ELF-1 (cell line): ENCODE measurements around the gene ANO6.
A peak's percentile ranks its signal among the peaks of the same experiment; 100 is the strongest.
"Not testable (repeated sequence)": the region's sequence is repeated elsewhere in the genome, so short reads cannot be mapped to it uniquely, and the experiment has no call there.

Experiments
- DNase-seq: peaks from one replicate; pipeline ENCODE4 v3.0.0-alpha.2; 2016; ENCODE audit warnings: low read depth, low spot score

ANO6 gene

DNA sequence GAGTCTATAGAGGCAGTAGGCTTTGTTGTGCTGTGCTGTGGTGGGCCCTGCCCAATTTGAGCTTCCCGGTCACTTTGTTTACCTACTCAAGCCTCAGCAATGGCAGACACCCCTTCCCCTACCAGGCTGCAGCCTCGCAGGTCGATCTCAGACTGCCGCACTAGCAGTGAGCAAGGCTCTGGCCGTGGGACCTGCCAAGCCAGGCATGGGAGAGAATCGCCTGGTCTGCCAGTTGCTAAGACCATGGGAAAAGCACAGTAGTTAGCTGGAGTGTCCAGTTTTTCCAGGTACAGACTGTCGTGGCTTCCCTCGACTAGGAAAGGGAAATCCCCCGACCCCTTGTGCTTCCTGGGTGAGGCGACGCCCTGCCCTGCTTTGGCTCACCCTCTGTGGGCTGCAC is 26.3 kb downstream of the ANO6 start:
- no peak for DNase-seq

DNA sequence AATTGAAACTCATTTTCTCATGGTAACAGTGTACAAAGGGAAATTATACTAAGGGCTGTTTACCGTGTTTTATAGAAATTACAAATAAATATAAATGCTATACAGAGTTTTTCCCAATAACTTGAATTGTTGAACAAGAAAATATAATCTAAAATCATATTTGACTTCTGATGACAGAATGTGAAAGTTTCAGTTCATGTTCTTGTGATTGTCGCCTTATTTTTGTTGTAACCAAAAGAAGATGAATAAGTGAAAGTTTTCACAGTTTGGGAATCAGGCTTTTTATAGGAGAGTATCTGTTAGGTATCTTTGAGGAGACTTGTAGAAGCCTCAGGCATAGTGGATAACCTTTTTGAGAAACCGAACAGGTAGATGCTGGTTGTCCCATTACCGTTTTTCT is 28.1 kb downstream of the ANO6 start:
- DNase-seq, result no peak

DNA sequence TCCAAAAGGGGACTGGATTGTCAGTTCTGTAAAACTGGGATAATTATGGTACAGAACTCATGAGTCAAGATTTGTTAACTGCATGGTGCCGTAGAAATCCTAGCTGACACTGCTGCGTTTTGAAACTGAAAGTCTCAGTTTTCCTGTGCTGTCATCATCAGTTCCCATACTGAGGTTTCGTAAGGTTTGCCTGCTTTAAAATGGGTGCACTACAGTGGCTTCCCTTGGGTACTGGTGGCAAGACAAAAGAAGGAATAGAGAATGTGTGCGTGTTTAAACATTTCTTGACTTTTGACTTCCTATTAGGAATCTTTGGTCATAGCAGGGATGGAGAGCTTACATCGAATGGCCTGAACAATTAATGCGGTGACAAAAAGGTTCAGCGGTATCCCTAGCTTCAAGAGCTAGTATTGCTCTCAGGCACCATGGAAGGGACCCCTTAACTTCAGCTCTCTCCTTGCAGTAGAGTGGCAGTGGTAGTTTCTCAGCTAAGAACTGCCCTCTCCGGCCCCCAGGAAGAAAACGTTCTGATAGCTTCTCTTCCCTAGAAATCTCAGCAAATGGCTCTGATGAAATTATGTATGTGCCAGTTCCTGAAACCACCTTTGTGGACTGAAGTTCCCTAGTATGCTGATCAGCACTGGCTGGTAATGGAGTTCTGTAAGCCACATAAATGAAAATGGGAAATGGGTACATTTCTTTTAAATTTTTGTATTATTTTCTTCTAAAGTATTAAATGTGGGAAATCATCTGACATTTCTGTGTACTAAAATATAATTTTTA is 28.9 kb downstream of the ANO6 start:
- no peak for DNase-seq

DNA sequence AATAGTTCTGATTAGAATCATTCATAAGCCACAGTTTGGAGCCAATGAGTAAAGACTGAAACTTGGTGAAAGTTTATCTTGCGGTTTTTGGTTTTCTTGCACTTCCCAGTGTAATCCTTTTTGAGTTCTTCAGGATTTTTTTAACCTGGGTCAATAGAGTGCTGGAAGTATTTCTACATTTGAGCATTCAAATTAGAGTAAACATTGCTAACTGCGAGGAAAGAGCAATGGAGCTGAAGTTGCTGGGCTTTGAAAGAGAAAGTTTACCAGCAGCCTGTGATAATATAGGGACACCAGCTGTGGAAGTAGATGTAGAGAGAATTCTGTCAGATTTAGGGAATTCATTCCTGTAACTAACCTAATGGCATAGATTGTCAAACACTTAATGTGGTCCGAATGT is 30.3 kb downstream of the ANO6 start:
- no peak for DNase-seq

DNA sequence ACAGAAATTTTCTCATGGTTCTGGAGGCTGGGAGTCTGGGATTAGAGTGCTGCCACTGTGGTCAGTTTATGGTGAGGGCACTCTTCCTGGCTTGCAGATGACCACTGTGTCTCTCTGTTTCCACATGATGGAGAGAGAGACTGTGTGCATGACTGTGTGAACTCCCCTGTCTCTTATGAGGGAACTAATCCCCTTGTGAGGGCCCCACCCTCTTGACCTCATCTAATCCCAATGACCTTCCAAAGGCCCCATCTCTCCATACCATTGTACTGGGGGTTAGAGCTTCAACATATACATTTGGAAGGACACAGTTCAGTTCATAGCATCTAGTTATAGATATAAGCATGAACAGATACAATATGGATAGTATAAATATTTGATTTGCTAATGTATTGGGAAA is 31.7 kb downstream of the ANO6 start:
- DNase-seq, result no peak

DNA sequence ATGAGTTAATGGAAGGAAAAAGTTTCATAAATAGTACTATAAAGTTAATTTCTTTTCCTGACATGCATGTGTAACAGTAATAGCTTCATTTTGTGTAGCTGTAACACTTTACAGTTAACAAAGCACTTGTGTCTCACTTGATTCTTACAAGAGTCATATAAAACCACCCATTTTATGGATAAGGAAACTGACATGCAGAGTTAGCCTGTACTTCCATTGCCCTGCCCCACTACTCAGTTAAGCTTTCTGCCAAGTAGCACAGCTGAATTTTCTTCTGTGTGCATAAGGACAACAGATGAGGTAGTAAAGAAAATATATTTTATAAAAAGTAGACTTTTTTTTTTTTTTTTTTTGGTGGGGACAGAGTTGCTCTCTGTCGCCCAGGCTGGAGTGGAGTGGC is 32.2 kb downstream of the ANO6 start:
- no peak for DNase-seq

DNA sequence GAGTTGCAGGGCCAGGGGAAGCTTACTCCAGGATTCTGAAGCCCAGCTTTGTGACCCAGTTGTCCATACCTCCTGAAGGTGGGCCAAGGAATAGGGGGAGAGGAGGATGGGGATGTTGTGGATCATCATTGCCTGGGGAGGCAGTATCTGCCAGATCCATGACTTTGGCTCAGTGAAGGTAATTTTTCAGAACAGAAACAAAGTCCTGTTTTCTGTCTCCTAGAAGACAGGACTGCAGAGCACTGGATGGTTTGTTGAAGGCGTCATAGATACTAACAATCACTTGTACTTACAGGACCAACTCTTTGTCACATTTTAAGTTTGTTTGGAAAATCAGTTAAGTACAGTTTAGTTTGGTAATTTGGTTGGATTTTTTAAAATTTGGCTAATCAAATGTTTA is 38.4 kb downstream of the ANO6 start:
- DNase-seq, result no peak

DNA sequence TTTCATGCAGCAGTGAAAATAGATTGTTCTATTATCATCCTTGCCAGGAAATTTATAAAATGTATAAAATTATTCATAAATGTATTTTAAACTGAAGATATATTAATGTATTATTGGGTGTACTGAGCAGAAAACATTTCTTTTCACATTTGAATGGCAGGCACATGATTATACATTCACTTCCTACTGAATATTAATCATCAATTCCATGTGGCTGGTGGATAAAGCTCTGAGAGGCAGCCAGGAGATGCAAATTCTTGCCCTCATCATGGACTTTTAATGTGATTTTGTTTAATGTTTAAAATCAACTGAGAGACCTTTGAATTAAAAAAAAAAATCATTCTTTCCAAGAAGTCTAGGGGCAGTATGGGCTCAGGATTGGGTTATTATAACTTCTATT is 40.8 kb downstream of the ANO6 start:
- no peak for DNase-seq

DNA sequence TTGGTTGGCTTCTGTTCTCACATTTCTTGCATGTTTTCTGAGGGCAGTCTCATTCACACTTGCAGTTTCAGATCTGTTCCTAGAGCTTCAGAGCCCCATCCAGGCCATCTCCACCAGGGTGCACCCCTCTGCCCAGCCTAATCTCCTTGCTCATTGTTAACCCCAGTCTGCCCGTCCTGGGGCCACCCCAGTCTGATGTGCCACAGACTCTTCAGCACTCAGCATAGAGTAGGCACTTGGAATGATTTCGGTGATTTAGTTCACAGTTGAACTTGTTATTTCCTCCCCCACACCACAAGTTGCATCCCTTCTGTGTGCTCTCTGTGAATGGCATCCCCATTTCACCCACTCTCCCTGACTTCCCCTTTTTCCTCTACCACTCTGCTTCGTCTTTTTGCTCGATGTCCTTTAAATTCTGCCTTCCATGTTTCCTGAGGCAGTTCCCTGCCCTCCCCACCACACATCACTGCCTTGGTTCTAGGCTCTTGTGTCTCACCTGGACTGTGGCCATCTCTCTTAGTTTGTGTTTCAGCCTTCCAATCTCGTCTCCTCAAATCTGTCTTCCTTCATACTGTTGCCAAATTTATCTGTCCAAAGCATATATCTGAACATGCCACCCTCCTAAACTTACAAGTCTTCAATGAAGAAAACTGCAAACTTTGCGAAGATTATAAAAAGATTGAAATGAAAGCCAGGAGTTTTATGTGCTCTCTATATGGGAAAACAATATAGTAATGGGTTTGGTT is 41.5 kb downstream of the ANO6 start:
- DNase-seq, result no peak

DNA sequence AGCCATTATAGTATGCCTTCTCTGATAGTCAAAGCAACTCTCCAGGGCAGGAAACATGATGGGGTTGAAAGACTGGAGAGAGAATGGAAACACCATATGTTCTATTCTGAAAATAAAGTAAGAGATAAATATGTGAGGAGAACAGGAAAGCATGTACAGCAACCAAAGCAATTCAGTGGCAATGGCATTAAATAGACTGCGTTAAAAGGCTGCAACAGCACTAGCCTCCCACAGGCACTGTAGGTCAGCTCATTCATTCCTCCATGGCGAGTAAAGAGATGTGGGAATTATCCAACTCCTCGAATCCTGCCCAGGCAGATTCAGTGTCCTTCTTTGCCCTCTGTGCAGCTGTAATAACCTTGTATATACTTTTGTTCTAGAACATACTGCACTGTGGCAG is 43.8 kb downstream of the ANO6 start:
- no peak for DNase-seq

DNA sequence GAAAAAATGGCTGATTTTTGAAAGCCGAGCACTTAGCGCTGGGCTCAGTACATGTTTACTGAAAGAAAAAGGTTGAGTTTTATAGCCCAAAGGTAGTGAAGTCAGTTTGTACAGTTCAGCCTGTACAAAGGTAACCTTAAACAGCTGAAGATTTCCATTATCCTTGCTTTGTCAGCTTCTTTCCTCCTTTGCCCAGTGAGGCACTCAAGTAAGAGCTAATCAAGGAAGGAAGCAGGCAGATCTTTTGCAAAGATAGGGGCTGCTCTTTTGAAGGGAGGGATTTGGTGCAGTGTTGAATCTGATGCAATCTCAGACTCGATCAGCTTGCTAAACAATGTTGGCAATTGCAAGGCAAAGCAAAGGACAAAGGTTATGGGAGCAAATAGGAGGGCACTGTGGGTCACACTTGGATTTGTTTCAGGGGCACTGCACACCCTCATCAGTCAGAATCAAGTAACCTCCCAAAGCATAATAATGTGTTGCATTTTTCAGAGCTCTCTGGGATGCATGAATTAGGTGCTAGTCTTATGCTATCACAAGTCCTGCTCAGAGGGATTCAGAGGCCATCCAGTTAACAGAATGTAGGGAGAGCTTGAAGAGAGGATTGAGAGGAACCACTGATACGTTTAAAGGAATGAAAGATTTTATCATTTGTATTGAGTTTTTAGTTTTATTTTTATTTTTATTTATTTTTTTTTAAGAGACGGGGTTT is 44.4 kb downstream of the ANO6 start:
- DNase-seq, result peak; percentile 68

DNA sequence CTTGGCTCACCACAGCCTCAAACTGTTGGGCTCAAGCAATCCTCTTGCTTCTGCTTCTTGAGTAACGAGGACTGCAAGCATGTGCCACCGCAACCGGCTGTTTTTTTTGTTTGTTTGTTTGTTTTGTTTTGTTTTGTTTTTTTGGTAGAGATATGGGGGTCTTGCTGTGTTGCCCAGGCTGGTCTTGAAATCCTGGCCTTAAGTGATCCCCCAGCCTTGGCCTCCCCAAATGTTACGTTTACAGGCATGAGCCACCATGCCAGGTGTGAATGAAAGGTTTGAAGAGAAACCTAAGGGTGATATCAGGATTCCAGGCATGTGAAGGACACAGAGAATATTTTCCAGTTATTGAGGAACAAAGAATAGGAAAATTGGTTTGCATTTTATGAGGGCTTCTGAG is 45.0 kb downstream of the ANO6 start:
- DNase-seq, result no peak

DNA sequence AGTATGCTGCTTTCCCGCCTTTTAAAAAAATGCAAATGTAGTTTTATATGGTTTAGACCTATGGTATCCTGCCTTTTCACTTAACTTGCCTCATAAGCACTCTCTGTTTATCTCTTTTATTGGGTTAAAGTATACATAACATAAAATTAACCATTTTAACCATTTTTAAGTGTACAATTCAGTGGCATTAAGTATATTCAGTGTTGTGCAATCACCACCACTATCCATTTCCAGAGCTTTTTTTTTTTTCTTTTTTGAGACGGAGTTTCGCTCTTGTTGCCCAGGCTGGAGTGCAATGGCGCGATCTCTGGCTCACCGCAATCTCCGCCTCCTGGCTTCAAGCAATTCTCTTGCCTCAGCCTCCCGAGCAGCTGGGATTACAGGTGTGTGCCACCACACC is 46.3 kb downstream of the ANO6 start:
- DNase-seq, result not testable (repeated sequence)

DNA sequence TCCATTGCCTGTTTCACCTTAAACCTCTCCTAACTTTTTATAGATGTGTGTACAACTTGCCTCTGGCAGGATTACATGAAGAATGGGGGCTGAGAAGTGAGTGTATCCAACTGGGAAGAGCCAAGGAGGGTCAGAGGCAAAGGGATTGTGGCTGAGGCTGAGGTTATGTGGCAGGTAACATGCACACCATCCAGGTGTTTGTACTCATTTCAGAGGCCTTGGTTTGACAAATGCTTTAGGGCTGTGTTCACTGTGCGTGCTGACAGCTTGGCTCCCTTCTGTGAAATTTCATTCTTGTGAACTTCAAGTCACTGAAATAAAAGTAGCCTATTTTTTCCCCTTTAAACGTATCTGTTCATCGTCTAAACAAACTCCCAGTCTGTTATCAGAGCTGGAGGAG is 47.7 kb downstream of the ANO6 start:
- DNase-seq, result no peak

DNA sequence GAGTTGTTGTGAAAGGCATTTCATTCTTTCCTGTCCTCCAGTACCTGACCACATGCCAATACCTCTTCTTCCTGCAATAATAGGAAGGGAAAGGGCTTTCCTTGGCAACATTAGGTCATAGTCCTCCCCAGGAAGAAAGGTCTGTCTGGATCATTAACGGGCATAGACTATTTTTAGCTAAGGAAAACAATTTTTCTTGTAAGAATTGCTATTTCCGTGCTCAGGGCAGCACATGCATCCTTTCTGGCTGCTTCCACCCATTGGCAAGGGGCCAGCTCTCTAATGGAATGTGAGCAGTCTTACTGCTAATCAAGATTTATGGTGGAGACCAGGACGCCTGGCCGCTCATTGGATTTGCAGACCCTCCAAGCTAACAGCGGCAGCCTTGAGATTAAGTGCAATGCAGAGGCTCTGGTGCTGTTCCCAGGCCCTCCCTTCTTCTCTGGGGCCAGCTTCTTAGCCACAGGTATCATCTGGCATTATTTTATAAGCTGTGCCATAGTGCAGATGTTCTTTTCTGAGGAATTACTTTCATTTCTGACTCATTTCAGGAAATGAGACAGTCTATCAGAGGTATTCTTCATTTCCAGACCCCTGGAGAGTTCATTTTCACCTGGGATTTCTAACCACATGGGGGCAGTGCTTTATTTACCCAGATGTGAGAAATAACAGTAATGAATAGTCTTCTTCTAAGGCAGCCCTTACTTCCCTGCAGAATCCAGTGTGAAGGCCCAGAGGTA is 52.9 kb downstream of the ANO6 start:
- DNase-seq, result peak; percentile 75

DNA sequence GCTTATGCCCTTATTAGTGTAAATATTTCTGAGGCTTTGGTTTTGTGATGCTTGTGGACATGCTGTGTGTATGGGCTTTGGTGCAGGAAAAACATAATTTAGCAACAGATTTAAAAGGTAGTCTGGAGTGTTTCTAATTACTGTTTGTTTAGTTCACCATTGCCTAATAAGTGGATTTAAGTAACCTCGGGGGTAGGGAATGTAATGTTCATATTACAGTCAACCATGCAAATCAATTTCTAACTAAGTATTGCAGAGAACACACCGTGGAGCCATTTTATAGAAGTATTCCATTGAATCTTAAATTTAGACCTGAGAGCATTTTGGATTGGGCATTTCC is 53.5 kb downstream of the ANO6 start:
- no peak for DNase-seq

DNA sequence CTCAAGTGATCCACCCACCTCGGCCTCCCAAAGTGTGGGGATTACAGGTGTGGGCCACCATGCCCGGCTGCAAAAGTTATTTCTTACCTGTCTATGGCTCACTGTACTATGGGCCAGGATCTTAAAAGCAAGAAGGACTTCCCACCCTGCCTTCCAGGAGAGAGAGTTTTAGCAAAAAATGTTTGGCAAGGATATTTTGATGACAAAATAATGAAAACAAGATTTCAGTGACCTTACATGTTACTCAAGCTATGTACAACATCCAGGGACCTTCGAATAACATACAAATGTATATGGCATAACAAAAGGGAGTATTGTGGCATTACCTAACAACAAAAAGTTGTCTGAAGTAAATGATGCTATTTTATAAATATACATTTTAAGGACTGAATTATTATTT is 55.1 kb downstream of the ANO6 start:
- DNase-seq, result no peak

DNA sequence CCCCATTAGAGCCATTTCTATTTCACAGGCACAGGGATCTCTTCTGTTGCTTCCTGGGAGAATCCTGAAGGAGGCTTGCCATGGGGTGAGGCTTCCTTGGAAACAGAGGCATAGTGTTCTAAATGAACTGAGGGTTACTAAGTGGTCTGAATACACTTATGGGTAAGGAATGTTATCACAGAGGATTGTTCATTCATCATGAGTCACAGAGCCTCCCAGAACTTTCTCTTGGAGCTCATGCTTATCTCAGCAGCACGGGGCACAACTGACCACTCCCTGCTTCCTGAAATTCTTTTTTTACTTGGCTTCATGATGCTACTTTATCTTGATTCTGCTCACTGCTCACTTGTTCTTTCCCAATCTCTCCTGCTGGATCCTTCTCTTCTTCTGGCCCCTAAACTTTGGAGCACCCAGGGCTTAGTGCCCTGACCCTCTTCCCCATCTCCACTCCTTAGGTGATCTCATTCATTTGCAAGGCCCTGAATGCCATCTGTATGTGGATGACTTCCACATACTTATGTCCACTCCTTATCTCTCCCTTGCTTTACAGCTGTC is 57.9 kb downstream of the ANO6 start:
- peak; percentile 37 for DNase-seq

DNA sequence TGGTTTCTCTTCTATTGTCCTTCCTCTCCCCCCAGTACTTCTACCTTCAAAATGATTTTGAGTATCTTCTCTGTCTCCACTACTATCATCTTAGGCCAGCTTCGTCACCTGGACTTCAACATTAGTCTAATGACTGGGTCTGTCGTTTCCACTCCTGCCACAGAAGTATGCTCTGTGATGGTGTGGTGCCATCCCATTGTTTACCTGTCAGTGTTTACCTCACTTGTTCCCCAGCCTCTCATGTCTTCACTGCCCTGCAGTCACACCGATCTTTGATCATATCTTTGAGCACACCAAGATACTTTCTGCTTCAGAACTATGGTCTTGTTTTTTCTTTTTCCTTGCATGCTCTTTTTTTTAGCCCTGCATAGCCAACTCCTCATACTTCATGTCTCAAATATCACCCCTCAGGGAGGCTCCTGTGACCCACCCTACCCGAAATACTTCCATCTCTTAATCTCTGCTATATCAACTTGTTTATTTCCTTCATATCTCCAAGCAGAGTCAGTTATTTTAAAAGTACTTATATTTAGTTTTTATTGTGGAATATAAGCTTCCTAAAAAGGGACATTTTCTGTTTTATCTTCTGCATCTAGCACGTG is 60.4 kb downstream of the ANO6 start:
- DNase-seq, result no peak

DNA sequence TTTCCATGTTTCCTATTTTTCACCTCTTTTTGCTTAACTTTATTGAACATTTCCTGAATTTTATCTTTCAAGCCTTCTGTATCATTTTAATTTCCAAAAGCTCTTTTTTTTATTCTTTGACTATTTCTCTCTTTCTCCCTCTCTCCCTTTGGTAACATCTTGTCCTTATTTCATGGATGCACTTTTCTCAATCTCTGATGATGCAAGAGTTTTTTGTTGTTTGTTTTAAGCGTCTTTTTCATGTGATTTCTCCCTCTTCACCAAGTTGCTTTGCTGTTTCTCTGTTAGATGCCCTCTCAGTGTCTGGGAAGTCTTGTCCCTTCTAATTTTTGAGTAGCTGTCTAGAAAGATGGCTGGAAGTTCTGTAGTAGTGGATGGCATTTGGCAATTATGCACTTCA is 62.6 kb downstream of the ANO6 start:
- DNase-seq, result no peak
